Stromal cell of bone marrow (primary cell): Measurements from ENCODE around the gene NMT1.

Experiments
- DNase-seq: peaks from one replicate; pipeline ENCODE4 v3.0.0-alpha.2; 2012; ENCODE audit warnings: low read depth

The NMT1 gene

DNA sequence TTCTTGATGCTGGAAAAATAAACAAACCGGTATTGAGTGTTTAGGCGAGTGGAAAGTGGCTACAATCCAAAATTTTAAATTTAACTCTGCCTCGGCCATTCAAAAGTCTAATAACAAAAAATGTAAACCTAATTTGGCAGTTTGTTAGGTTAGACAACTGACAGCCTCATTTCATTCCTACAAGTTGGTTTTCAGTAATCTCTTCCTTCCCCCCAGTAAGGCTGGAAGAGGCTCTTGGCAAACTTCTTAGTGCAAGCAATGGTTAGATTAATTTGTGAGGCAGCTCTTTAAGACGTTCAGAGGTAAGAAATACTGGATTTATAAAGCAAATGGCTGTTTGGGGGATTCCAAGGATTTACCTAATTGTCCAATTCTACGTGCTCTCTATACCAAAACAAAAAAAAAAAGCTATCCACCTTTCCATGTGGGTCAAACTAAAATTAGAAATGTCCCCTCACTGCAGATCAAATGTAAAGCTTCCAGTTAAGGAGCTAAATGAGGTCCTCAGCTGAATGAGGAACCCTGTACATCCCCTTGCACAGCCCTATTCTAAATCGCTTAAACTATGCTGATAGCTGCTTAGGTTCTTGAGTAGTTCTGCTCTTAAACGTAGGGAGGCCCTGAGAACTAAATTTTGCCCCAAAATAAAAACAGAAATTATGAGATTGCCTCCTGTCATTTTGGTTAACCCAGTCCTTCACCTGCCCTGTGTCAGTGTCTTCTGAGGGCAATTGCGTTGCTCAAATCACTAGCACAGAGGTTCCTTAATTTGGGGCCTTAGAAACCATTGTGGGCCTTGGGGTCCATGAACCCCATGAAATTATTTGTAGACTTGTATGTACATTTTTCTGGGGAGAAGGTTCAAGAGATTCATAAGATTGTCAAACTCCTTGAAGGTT is 90.0 kb downstream of the NMT1 start:
- no peak for DNase-seq

DNA sequence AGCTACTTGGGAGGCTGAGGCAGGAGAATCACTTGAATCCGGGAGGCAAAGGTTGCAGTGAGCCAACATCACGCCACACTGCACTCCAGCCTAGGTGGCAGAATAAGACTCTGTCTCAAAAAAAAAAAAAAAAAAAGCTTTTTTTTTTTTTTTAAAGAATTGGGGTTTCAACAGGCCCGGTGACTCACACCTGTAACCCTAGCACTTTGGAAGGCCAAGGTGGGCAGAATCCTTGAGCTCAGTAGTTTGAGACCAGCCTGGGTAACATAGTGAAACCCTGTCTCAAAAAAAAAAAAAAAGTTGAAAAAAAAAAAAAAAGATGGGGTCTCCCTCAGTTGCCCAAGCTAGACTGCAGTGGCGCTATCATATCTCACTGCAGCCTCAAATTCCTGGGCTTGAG is 93.9 kb downstream of the NMT1 start:
- no peak for DNase-seq

DNA sequence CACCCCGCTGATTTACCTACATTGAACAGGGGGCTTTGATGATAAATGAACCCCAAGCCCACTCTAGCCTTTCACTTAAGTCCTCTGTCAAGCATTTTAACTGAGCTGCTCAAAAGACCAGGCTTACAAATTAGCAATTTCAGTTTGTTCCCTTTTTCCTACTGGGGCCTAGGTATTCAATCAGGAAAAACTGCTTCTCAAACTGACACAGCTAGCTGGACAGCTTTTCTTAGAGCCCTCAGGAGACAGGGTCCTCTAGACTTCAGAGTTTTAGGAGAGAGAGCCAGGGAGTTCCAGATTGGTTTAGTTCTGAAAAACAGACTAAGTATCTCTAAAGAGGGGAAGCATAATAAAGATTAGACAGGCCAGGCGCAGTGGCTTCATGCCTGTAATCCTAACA is 94.4 kb downstream of the NMT1 start:
- no peak for DNase-seq

DNA sequence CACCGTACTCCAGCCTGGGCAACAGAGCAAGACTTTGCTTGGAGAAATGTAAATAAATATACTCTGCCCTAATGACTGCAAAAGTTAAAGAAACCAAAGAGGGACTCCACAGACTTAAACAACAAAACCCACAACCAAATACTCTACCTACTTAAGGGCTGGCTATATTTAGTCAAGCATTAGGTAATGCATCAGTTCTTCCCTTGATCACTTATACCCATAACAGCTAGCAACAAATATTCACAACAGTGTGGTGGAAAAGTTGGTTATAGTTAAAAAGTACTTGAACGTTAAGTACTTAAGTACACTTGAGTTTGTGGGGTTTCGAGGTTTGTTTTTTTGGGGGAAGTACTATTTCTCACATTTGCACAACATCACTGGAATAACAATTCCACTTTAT is 95.1 kb downstream of the NMT1 start:
- no peak for DNase-seq
